A204.1 (cell line): ENCODE results near the gene RUVBL2.

Experiments
- FAIRE-seq: peaks from 2 replicates; lab custom pipeline; 2012; peaks lifted over from hg19 to GRCh38; lab: Jason Lieb, UNC

RUVBL2 gene

DNA sequence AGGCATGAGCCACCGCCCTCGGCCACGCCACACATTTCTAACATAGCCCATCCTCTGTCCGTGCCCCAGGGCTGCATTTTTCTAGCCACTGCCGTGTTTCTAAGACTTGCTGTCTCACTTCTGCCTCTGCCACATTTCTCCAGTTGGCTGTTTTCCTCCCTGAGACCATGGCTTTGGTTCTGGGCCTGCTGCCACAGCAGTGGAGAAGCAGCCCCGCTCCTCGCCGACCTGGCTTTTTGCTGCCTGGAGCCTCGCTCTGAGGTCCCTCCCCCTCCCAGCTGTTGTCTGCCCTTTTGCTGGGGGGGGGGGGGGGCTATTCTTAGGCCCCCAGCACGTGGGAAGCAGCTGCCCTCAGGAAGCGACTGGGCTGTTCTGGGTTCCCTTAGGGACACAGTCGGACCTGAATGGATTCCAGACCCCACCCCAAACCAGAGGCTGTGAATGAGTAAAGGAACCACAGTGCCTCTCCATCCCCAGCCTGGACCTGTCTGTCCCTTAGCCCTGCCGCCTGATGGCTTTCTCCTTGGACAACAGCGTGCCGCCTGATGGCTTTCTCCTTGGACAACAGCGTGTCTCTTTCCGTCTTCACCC lies 3.9 kb upstream of the RUVBL2 start:
- no peak for FAIRE-seq

DNA sequence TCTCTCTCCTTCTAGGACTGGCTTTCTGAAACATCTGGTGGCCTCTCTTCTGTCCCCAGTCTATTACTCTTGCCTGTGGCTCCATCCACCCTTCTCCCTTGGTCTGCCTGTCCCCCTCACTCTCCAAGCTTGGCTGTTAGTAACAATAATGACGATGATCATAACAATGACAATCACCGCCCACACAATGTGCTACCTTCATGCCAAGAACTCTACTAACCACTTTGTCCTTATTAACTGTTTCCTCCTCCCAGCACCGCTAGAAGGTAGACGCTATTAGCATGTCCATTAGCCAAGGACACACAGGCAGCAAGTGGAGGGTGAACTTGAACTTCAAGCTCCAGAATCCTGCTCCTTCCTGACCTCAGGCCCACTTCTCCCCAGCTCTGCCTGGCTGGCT lies 3.3 kb upstream of the RUVBL2 start:
- no peak for FAIRE-seq

DNA sequence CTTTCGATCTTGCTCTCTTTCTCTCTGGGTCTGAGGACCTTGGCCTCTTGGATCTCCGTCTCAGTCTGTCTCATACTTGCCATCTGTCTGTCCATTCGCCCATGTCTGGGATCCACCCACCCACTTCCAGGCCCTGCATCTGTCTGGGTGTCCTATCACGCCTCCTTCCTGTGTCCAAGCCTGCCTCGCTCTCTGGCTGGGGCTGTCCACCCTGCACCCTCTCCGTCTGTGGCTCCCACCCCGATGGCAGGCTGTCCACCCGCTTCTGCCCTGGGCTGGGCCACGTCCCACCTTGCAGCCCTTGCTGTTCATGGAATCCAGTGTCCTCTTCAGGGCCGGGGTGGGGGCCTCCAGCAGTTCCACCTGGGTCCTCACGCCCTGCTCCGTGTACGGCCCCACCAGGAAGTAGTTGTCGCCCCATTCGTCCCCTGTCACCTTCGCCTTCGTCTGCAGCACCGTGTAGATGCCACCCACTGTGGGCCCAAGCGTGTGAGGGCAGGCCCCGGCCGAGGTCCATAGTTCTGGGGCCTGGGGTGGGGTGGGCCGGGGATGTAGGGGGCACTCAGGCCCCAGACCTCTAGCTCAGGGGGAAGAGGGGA lies 2.6 kb upstream of the RUVBL2 start:
- FAIRE-seq: no peak

DNA sequence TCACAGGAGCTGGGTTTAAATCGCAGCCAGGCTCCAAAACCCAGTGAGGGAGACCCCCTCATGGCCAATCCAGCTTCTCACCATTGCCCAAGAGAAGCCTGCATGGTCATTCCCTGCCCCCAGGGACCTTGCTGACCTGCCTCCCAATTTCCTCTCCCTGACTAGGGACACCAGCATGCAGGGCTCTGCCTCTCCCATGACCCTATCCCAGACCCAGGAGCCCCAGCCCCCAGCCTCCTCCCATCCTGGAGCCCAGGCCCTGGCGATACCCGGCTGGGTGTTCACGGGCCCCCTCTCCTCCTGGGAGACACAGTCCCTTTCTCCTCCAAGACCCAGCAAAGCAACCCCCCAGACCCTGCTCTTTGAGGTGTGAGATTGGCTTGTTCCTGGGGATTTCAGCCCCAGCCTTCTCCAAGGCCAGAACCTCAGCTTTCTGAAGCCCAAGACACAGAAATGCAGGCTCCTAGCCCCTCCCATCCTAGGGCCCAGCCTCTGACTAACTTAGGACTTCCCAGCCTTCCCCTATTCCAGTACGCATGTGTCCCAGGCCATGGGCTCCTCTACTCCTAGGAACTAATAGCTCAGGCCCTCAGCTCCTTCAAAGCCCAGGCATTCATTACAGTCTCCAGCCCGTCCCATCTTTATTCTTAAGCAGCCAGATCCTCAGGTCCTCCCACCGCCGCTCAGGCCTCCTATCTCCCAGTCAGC lies 1.7 kb upstream of the RUVBL2 start:
- peak; percentile 11 for FAIRE-seq

DNA sequence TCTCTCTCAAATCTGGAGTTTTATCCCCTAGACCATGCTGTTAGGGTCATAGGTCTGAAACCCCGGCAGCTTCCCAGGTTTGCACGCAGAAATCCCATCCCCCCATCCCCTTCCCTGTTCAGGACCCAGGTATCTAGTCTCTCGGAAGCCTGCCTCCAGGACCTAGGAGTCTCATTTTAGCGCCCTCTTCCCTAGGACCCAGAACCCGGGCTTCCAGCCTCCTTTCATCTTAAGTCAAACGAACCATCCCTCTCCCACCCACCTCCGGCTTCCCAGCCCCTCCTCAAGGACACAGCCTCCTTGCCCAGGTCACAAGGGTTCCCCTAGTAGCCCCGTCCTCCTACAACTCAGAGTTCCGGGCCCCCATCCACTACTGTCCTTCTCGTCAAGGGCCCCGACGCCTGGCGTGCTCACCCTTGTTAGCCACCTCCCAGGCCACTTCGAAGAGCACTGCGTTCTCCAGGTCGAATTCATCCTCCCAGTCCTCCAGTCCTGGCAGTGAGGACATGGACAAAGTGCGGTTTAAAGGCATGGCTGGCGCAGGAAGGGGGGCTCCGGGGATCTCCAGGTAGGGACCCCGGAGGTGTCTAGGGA lies 1.0 kb upstream of the RUVBL2 start:
- FAIRE-seq: no peak

DNA sequence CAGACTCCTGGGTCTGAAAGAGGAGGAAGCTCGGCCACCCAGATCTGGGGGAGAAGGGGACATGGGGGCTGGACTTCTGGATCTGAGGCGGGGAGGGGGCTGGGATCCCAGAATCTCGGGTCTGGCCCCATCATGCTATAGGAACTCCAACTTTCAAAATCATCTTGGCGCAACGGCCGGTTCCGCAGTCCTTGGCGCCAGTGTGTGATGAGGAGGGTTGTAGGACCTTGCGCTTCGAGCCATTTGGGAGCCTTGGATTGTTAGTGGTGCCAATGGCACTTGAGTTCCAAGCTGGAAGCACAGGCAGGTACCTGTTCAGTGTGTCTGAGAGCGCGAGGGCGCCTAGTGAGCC lies 324 bp downstream of the RUVBL2 start:
- FAIRE-seq: no peak

DNA sequence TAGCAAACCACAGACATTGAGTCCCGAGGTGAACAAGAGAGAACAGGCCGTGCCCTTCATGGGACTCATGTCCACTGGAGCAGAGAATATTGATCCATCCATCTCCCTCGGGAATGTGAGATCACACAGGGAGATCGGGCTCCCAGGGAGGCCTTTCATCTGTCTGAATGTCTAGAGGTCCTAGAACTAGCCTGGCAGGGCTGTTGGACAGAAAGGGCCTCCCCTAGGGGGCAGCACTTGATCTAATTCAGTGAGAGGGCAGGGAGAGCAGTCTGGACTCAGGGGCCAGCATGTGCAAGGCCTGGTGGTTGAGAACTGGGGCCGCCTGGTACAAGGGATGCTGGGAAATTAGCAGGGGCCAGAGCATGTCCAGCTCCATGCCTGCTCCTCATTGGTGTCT lies 4.3 kb downstream of the RUVBL2 start:
- FAIRE-seq: no peak

DNA sequence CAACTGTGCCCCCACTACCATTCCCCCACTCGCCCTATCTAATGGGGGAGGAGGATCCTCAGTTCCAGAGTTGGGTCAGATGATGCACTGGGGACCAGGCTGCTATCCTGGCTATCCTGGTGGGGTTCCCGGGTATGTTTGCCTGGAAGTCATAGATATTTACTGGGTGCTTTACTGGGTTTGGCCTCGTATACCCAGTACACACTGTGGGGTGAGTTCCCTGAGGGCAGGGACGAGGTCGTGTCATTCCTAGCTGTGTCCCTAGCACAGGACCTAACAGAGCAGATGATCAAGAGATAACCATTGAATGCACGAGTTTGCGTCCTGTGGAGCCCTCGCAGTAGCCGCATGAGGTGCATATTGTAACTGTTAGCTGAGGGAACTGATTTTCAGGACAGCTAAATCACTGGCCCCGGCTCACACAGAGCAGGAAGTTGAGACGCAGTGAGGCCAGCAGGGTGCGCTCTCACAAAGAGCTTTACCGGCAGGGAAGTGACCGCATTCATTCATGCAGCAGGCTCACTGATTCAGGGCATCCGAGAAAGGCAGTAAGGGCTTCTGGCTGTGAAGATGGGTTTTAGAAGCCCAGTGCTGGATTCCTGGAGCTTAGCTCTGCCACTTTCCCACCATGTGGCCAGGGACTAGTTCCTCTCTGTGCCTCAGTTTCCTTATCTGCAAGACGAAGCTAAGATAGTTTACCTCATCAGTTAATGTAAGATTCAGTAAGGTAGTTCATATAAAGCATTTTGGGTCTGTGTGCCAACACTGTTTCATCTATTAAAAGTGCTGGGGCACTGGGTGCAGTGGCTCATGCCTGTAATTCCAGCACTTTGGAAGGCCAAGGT lies 6.0 kb downstream of the RUVBL2 start:
- no peak for FAIRE-seq

DNA sequence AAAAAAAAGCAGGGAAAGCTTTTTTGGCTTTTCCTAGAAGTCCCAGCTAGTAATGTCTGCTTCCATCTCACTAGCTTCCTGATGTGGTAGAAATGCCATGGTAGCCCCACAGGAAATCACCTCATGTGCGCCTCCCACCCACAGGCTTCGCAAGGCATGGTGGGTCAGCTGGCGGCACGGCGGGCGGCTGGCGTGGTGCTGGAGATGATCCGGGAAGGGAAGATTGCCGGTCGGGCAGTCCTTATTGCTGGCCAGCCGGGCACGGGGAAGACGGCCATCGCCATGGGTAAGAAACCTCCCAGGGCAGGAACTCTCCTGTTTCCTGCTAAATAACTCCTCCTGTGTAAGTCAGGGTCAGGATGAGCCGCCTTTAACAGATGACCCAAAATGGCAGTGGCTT lies 10.4 kb downstream of the RUVBL2 start:
- FAIRE-seq: no peak

DNA sequence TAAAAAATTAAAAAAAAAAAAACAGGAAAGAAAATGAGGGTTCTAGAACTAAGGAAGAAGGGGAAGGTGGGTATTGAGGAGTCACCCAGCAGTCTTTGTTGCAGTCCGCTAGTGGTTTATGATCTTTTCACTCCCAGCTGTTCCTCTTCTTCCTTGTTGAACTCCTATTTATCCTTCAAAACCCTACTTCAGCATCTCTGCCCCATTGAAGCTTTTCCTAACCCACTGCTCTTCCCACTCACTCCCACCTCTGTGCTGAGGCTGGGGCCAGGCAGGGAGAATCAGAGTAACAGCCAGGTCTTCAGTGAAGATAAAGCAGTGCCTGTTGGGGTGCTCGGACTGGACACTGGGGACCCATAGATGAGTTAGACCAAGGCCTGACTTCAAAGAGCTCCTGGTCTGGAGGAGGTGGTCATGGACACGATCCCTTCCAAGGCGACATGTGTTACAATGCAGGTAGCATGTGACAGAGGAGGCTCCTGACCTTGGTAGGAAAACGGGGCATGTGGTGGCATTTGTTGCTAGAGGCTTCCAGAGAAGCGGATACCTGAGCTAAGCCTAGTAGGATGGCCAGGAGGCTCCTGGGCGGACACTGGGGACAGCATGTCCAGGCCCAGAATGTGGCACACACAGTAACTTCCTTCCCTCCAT lies 11.4 kb downstream of the RUVBL2 start:
- FAIRE-seq: no peak

DNA sequence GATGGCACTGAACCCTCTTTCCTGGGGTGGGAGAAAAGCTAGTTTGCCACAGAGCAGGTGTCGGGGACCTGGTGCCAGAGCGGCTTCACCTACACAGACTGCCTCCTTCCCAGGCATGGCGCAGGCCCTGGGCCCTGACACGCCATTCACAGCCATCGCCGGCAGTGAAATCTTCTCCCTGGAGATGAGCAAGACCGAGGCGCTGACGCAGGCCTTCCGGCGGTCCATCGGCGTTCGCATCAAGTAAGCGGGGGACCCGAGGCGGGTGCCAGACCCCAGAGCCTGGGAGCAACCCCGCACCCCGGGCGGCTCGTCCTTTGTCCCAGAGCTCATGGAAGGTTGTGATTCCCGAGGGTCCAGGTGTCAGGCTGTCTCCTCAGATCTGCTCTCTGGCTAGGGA lies 13.2 kb downstream of the RUVBL2 start:
- no peak for FAIRE-seq

DNA sequence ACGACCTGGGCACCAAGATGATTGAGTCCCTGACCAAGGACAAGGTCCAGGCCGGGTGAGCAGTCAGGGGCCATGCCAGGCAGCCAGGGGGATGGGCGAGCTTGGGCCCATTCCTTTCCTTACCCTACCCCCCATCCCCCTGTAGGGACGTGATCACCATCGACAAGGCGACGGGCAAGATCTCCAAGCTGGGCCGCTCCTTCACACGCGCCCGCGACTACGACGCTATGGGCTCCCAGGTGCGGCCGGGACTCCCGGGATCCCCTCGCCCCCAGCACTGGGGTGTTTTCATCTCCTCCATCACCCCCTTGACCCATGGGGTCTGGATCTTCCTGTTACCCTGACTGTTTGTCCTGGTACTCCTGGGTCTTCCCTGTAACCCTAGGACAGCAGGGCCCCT lies 16.1 kb downstream of the RUVBL2 start:
- no peak for FAIRE-seq

DNA sequence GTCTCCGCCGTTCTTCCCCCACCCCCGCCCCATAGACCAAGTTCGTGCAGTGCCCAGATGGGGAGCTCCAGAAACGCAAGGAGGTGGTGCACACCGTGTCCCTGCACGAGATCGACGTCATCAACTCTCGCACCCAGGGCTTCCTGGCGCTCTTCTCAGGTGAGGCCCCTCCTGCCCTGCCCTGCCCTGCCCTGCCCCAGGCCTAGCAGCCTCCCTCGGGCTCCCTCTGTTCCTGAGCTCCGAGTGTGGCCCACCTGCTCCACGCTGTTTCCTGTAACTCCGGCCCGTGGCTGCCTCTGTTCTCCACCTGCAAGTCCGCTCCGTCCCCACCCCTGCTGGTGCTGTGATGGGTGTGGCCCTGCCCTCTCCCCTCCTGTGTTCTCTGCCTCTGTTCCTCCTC lies 16.8 kb downstream of the RUVBL2 start:
- FAIRE-seq: no peak

DNA sequence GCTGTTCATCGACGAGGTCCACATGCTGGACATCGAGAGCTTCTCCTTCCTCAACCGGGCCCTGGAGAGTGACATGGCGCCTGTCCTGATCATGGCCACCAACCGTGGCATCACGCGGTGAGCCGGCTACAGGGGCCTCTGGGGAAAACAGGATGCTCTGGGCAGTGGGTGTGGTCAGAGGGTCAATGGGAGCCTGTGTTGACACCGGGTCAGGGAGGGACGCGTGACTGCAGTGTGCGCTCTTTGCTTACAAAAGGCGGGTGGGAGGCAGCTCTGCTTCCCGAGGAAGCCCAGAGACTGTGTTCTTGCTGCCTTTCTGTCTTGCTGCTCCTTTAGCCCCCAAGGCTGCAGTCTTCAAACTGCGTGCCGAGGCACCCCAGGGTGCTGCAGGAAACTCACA lies 17.5 kb downstream of the RUVBL2 start:
- FAIRE-seq: no peak

DNA sequence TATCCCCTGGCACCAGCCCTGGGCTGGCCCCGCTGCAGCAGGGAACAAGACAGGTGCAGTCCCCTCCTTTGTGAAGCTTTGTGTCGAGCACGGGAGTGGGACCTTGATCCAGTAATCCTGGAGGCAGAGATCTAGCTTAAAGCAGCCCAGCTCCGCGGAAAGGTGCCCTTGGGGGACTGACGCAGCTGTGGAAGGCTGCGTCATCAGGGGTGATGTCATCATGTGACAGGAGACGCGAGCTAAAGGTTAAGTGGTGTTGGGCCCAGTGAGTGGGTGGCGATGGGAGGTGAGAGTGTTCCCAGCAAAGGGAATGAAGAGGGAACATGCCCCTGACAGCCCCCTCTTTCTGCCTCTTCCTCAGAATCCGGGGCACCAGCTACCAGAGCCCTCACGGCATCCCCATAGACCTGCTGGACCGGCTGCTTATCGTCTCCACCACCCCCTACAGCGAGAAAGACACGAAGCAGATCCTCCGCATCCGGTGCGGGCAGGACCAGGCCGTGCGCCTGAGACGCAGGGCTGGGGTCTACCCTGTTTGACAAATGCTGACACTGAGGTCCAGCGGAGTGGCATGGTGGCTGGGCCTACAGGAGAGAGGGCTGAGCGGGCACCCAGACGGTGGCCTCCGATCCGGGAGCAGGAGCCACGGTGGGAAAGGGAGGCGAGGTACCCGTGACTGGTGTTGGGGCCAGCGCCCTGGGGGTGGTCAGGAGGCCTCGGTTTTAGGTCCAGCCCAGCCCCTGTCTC lies 20.6 kb downstream of the RUVBL2 start:
- FAIRE-seq: no peak

DNA sequence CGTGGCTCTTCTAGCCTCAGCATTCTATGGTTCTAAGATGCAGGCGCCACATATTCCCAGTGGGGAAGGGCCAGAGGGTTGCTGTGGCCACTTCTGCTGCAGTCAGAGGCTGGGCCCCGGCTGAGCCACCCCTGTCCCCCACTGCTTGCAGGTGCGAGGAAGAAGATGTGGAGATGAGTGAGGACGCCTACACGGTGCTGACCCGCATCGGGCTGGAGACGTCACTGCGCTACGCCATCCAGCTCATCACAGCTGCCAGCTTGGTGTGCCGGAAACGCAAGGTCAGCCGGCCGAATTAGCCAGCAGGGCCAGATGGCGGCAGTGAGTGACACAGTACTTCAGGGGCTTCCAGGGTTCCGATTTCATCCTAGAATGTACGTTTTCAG lies 21.2 kb downstream of the RUVBL2 start:
- no peak for FAIRE-seq

DNA sequence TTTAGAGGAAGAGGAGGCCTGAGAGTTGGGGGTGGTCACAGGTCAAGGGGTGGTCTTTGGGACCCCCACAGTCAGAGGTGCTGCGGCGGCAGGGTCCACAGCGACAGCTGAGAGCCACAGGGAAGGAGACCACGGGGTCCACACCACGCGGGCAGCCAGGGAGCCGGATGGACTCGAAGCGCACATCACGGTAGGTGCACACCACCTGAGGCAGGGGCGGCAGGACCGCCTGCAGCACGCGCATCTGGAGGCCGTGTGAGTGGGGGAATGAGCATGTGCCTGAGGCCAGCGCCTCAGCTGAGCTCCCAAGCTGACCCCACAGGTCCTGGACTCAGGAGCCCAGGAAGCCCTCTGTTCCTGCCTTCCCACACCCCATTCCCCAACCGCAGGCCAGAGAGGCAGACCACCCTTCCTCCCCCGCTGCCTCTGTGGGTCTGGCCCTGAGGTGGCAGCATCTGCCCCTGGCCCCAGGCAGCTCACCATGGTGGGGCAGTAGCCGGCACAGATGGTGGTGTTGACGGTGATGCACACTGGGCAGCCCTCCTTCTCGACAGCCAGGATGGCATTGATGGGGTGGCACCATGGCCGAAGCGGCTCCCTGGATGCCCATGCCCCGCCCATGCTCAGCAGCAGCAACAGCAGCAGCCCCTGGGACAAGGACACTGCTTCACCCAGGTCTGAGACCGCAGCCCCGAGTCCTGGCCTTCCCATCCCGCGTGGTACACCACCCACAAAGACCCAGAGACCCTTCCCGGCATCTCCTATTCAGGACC lies 22.6 kb downstream of the RUVBL2 start:
- FAIRE-seq: no peak

DNA sequence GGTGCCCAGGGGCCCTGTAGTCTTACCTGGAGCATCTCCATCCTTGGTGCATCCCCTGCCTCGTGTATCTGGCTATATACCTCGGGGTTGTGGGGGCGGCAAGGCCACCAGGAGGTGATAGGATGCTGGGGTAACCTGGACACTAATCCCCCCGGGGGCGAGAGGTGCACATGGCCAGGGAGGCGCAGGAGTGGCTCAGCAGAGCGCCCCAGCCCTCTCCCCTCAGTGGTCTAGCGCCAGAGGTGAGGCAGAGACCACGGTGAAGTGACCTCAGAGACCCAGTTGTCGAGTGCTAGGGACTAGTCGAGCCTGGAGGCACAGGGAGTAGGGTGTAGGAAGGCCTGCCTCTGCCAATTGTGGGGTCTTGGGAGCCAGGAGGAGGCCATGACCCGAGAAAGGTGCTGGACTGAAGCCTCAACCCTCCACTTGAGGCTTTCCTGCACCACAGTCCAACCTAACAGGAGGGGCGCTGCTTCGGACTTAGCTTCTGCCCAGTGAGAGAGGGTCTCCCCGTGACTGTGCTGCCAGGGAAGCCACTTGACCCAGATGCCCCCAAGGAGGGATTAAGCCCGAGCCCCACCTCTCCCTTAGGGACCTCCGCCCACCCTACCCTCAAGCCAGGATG lies 23.5 kb downstream of the RUVBL2 start, which contains the start of gene LHB:
LHB (minus strand) TSS at position 51 of the 625 bp plus-strand sequence; CDS start at position 41, 10 bp downstream.
- no peak for FAIRE-seq

DNA sequence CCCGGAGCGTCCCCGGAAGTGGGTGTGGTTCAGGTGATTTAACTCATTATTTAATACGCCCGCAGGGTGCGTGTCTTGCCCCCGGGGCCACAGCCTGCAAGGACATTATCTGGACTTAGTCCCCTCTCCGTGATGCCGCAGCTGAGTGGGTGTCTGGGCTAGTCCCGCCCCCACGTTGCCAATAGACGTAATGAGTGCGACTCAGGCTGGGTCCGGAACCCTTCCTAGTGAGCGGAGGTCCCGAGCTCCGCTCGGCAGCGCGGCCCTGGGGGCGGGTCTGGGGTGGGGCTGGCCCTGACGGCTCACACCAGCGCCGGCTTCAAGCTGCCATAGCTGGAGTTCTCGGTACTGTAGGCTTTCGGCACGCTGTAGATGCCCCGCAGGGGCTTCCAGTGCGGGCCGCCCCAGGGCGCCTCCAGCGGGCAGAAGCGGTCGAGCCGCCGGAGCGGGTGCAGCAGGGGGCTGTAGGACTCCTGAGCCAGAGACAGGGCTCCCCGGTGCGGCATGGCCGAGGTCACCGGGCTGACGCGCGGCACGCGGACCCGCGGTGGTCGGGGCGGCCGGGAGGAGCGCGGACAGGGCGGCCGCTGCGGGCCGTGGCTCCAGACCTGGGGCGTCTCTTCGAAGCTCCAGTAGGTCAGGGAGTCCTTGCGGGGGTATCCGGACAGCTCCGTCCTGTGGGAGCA lies 24.1 kb downstream of the RUVBL2 start:
- no peak for FAIRE-seq
